ENCODE data around the gene FRAS1. TPM values are rescaled to one million over a fixed set of nuclear protein-coding genes. Genes with fewer than 3 reads are reported as not detected.

FRAS1 gene
- total and polyA plus RNA-seq, 2 donors (not counting 3 experiments of a cell fraction or from before 2014, with no cell fraction given), result 1.4 to 3.6 TPM

DNA sequence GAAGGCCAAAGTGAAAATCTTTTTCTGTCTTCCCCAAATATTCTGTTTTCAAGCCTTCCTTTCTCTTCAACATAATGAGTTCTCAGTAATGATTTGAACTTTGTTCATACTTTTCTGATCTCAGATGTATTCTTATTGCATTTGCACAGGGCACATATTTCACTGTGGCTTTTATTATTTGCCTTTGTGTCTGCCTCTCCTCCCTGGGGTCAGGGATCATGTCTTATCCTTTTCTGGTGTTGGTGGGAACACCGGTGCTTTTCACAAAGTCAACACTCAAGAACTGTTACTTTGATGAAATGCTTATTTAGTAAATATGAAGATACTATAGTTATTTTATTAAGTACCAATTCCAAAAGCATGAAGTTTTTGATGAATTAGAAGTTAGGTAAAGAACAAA is 143.8 kb downstream of the FRAS1 start:
- H3K9ac ChIP-seq (replicated peaks; ENCODE audit: extremely low read depth, insufficient read depth, low read length), result no peak overlapping the region
- intact Hi-C loops (cut with micrococcal nuclease) (no loop called here), dilution Hi-C loops (cut with MboI; ENCODE audit: extremely low pct_ligation_motif_present, low sequenced_read_pairs) (no loop called here)
- POLR2A ChIA-PET, result no interaction called here
- H3K27me3 ChIP-seq (ENCODE audit: control insufficient read depth in 2 of 2, insufficient read depth in 2 of 2, low read length in 2 of 2), result no peaks in the 10 kb centered on the region
- TF ChIP-seq JUN (IDR thresholded peaks at IDR 0.05; ENCODE audit: borderline replicate concordance, insufficient read depth, insufficient read length, low read depth) (no peak), FOS (IDR thresholded peaks at IDR 0.05; ENCODE audit: borderline replicate concordance, insufficient read depth, low read length) (no peak), GATA2 (IDR thresholded peaks at IDR 0.05; ENCODE audit: insufficient read depth, insufficient read length, low read depth, low read length) (no peak), POLR2AphosphoS5 (IDR thresholded peaks at IDR 0.05; ENCODE audit: insufficient read depth, low read depth, low read length) (no peak), EZH2 (IDR thresholded peaks at IDR 0.05; ENCODE audit: borderline replicate concordance, low read depth, low read length, severe bottlenecking) (no peak), POLR2A (IDR thresholded peaks at IDR 0.05; ENCODE audit: low read depth, low read length) (no peak), MYC (IDR thresholded peaks at IDR 0.05; ENCODE audit: low read depth, low read length) (no peak)
- TF ChIP-seq, protein P1, sequence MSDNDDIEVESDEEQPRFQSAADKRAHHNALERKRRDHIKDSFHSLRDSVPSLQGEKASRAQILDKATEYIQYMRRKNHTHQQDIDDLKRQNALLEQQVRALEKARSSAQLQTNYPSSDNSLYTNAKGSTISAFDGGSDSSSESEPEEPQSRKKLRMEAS (IDR thresholded peaks at IDR 0.05; ENCODE audit: insufficient read depth, insufficient read length), result no peak
- TF ChIP-seq, protein P2, sequence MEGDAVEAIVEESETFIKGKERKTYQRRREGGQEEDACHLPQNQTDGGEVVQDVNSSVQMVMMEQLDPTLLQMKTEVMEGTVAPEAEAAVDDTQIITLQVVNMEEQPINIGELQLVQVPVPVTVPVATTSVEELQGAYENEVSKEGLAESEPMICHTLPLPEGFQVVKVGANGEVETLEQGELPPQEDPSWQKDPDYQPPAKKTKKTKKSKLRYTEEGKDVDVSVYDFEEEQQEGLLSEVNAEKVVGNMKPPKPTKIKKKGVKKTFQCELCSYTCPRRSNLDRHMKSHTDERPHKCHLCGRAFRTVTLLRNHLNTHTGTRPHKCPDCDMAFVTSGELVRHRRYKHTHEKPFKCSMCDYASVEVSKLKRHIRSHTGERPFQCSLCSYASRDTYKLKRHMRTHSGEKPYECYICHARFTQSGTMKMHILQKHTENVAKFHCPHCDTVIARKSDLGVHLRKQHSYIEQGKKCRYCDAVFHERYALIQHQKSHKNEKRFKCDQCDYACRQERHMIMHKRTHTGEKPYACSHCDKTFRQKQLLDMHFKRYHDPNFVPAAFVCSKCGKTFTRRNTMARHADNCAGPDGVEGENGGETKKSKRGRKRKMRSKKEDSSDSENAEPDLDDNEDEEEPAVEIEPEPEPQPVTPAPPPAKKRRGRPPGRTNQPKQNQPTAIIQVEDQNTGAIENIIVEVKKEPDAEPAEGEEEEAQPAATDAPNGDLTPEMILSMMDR (IDR thresholded peaks at IDR 0.05; ENCODE audit: extremely low read depth in 1 of 2, insufficient read depth in 1 of 2, low read depth in 1 of 2, low read length in 2 of 2), result no peak
- H3K27ac ChIP-seq (ENCODE audit: insufficient read depth, low read depth, low read length), result no peak overlapping the region
- H3K4me2 ChIP-seq (ENCODE audit: insufficient read depth, low read length), result no peak overlapping the region
- CTCF ChIA-PET, result no interaction called here
- H3K9me1 ChIP-seq (replicated peaks; ENCODE audit: control insufficient read depth, extremely low read depth, insufficient read depth, low read length), result no peaks in the 10 kb centered on the region
- H3K9me3 ChIP-seq (replicated peaks; ENCODE audit: control insufficient read depth, insufficient read depth, low read length), result no peaks in the 10 kb centered on the region
- no peaks in the 10 kb centered on the region for H4K20me1 ChIP-seq (replicated peaks; ENCODE audit: control insufficient read depth, extremely low read depth, insufficient read depth, low read length)
- H3K4me3 ChIP-seq (replicated peaks in 1 of 3; ENCODE audit: insufficient read depth in 1 of 3, low read depth in 1 of 3, low read length in 3 of 3), result no peak overlapping the region
- no peak for FAIRE-seq
- no peaks in the 10 kb centered on the region for H3K79me2 ChIP-seq (ENCODE audit: control insufficient read depth, insufficient read depth, low read length)
- no peak for DNase-seq (ENCODE audit: low read depth, low spot score)
- H2AFZ ChIP-seq (ENCODE audit: low read depth, low read length), result no peak overlapping the region
- no peaks in the 10 kb centered on the region for H3K4me1 ChIP-seq (ENCODE audit: control insufficient read depth, extremely low read depth, insufficient read depth, low read length)
- H3K36me3 ChIP-seq (ENCODE audit: control insufficient read depth in 2 of 2, extremely low read depth in 1 of 2, insufficient read depth in 2 of 2, low read length in 2 of 2), result no peaks in the 10 kb centered on the region
- BruUV-seq (replicated peaks), result no TSS peak

Data from endothelial cell of umbilical vein (primary cell).